ENCODE measurements around the gene TEDC1.

Gene TEDC1

GRCh38 chr14:105490572-105491365, at the start of gene TEDC1:
Gene TEDC1 (plus strand): TSS chr14:105491246. CDS start chr14:105491376, 130 bp downstream.
- DNase-seq (ENCODE audit: low spot score) = peak; percentile 97

GRCh38 chr14:105442125-105442524, 48.9 kb upstream of the TEDC1 start:
- no peak for DNase-seq (ENCODE audit: low spot score)

- DNase-seq (ENCODE audit: low spot score) = no peak
Measured at GRCh38 chr14:105442834-105443233, 48.2 kb upstream of the TEDC1 start.

- DNase-seq (ENCODE audit: low spot score) = no peak
Measured at GRCh38 chr14:105444859-105445258, 46.2 kb upstream of the TEDC1 start.

- DNase-seq (ENCODE audit: low spot score) = no peak
Measured at GRCh38 chr14:105445290-105445689, 45.8 kb upstream of the TEDC1 start.

- no peak for DNase-seq (ENCODE audit: low spot score)
Measured at GRCh38 chr14:105445901-105446845, 44.9 kb upstream of the TEDC1 start.

- no peak for DNase-seq (ENCODE audit: low spot score)
Measured at GRCh38 chr14:105446971-105447370, 44.1 kb upstream of the TEDC1 start.

GRCh38 chr14:105447651-105448640, 43.1 kb upstream of the TEDC1 start:
- DNase-seq (ENCODE audit: low spot score) = no peak

- DNase-seq (ENCODE audit: low spot score) = peak; percentile 97
Measured at GRCh38 chr14:105448706-105449111, 42.3 kb upstream of the TEDC1 start.

GRCh38 chr14:105449276-105450122, 41.5 kb upstream of the TEDC1 start:
- no peak for DNase-seq (ENCODE audit: low spot score)

- DNase-seq (ENCODE audit: low spot score) = no peak
Measured at GRCh38 chr14:105450123-105450505, 40.9 kb upstream of the TEDC1 start.

- DNase-seq (ENCODE audit: low spot score) = no peak
Measured at GRCh38 chr14:105450864-105451720, 40.0 kb upstream of the TEDC1 start.

- no peak for DNase-seq (ENCODE audit: low spot score)
Measured at GRCh38 chr14:105452963-105453362, 38.1 kb upstream of the TEDC1 start.

- DNase-seq (ENCODE audit: low spot score) = no peak
Measured at GRCh38 chr14:105453847-105454246, 37.2 kb upstream of the TEDC1 start.

GRCh38 chr14:105455086-105455640, 35.9 kb upstream of the TEDC1 start:
- no peak for DNase-seq (ENCODE audit: low spot score)

GRCh38 chr14:105455766-105456660, 35.0 kb upstream of the TEDC1 start:
- DNase-seq (ENCODE audit: low spot score) = no peak

- no peak for DNase-seq (ENCODE audit: low spot score)
Measured at GRCh38 chr14:105456736-105457617, 34.1 kb upstream of the TEDC1 start.

Measured in AG20443 (cell line).